8988T (cell line): ENCODE measurements around the gene NSMF.
A peak's percentile ranks its signal among the peaks of the same experiment; 100 is the strongest.

Source experiments
- DNase-seq: peaks from one replicate; pipeline ENCODE4 v3.0.0; 2011

Gene NSMF

DNA sequence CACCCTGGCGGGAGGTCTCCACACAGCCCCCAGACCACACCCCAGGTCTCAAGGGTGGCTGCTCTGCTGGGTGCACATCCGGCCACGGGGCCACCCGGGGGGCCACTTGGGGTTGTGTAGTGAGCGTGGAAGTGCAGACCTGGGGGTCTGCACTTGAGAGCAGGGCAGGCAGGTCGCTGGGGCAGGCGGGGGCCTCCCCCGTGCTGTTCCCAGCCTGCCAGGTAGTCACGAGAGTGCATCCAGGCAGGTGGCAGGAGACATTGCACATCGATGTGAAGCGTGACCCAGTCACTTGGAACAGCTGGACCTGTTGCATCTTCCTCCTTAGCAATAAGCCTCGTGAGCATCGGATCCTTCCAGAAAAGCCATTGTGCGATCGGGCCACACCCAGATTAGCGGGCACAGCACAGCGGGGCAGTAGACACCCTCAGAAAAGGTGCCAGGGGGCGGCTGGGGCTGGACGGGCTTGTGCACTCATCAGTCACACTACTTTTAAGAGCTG is 13.2 kb downstream of the NSMF start:
- no peak for DNase-seq

DNA sequence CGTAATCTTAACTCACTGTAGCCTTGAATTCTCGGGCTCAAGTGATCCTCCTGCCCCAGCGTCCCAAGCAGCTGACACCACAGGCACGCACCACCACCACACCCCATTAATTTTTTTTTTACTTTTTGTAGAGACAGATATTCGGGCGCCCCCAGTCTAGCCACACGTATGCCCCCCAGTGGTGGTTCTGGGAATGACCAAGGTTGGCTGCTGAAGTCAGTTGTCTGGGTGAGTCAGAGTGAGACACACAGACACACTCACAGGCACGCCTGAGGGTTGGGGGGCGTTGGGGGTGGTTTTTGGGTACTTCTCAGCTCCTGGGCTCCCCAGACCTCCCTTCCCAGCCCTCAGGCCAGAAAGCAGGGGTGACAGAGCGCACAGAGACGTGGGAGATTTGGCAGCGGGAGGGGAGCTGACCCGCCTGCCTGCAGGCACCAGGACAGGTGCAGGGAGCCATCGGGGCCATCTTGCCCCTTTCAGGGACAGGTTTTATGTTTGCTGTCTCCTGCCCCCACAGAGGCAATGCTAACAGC is 13.8 kb downstream of the NSMF start:
- no peak for DNase-seq

DNA sequence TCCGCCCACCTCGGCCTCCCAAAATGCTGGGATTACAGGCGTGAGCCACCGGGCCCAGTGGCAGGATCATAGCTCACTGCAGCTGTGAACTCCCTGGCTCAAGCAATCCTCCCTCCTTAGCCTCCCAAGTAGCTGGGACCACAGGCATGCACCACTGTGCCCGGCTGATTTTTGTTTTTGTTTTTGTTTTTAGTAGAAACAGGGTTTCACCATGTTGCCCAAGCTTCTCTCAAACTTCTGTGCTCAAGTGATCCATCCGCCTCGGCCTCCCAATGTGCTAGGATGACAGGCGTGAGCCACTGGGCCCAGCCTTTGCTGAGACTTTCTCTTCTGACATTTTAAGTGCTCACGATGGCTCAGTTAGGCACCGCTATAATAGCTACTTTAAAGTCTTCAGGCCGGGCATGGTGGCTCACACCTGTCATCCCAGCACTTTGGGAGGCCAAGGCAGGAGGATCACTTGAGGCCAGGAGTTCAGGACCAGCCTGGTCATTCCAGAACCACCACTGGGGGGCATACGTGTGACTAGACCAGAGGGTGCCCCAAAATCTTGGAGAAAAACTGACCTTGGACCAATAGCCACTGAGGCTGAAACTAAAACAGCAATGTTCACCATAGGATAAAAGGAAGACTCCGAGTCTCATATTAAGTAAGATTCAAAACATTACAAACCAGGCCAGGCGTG is 14.9 kb downstream of the NSMF start:
- DNase-seq: no peak

DNA sequence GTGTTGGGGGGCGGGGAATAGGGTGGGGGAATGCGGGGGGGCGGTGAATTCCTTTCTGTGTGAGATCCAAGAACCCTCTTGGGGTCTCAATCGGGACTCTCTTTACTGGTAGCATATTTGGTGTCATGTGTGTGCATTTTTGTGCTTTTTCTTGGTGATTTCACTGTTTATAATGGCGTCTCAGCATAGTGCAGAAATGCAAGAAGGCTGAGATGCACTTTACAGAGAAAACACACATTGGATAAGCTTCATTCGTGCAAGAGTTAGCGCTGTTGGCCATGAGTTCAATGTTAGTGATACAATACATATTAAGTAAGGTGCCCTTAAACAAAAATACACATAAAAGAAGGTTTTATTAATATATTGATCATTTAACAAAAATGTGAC is 17.2 kb downstream of the NSMF start:
- no peak for DNase-seq

DNA sequence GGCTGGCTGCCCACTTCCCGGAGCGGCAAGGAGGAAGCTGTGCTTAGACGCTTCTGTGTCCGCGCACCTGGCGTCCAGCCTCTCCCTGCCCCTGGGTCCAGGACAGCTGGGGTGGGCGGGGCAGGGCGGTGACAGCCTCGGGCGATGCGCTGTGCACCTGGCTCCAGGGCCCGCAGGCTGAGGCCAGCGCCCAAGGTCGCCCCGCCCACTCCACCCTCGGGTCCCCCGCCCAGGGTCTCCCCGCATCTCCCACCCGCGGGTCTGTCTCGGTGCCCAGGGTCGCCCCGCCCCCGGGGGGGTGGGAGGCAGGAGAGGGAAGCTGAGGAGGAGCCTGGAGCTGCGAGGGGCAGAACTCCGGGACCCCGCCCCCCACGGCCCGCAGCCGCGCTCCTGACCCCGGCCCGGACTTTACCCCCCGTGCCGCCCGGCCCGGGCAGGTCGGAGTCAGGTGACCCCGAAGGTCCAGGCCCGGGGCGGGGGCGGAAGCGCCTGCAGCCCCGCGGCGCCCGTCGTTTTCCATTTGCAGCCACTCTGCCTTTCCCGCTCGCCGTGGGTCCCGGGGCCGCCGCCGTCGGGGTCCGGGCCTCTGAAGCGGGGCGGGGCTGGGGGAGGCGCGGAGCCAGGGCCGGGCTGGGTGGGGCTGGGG is 17.7 kb downstream of the NSMF start, which contains the start of gene ENTPD8:
Gene ENTPD8, minus strand, starts transcription at position 69 of the 646 bp plus-strand sequence. CDS start 3,072 bp downstream, outside the sequence.
- peak; percentile 98 for DNase-seq

DNA sequence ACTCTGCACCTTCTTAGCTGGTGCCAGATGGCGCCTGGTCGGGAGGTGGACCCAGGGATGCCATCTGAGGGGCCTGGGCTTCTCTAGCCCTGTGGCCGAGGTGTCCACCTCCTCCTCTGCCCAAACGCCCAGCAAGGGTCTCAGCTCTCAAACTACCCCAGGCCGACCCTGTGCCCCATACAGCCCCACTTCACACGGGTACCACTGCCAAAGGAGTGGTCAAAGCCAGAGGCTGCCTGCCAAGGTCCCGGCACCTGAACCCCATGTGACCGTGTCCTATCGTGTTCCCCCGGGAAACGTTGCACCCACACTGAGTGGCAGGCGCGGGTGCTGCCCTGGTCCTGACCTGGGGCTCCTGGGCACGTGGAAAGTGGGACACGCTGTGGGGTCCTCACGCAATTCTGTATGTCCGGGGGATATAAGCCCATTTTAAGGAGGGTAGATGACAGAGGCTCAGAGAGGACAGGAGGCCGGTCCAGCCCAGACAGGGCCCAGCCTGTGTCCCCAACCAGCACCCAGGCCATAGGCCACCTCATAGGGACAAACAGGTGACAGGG is 19.9 kb downstream of the NSMF start:
- DNase-seq: peak; percentile 46

DNA sequence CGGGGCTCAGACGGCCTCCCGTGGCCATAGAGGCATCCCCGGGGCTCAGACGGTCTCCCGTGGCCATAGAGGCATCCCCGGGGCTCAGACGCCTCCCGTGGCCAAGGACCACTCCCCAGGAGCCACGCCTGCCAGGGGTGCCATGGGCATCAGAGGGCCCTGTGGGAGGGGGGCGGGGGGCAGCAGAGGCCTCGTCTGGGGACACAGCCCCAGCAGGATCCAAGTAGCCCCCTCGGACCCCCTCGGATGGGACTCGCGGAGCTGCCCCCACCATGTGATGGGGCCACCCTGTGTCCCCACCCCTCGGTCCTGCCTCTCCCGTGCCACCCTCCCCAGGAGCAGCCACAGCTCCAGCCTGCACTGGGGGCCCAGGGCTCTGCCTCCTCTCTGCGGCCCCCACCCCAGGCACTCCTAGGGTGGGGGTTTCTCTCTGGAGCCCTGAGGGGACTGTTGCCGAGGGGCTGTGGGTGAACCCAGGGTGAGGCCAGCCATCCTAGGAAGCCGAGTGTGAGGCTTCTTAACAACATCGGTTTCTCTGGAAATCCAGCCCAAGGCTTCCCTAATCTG is 20.5 kb downstream of the NSMF start:
- peak; percentile 28 for DNase-seq

DNA sequence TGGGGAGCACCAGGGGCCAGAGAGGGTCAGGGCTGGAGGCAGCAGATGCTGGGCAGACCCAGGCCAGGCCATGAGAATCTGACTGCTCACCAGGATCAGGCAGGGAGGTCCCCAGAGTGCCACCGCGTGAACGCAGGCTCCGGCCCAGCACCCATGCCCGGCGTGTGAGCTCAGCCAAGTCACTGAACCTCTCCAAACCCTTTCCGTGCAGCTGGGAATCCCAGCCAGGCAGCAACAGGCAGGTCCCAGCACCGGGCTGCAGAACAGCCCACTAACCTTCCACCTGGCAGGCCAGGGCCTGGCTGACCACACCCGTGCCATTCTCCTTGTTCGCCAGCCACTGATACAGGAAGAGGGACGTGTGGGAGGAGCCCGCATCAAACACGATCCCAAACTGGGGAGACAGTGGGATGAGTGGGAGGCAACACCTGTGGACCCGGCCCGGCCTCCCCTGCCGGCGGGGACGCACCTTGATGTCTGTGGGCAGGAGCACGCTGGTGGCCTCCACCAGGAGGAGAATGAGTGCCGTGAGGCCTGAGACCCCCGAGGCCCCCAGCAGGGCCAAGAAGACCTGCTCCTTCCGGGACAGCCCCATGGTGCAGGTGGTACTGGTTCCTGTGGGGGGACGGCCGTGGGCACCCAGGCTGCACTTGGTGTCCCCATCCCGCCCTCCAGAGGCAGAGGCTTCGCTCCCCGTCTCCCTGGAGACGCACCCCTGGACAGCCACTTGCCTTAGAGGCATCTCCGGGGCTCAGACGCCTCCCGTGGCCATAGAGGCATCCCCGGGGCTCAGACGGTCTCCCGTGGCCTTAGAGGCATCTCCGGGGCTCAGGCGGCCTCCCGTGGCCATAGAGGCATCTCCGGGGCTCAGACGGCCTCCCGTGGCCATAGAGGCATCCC is 21.2 kb downstream of the NSMF start:
- DNase-seq: peak; percentile 37

DNA sequence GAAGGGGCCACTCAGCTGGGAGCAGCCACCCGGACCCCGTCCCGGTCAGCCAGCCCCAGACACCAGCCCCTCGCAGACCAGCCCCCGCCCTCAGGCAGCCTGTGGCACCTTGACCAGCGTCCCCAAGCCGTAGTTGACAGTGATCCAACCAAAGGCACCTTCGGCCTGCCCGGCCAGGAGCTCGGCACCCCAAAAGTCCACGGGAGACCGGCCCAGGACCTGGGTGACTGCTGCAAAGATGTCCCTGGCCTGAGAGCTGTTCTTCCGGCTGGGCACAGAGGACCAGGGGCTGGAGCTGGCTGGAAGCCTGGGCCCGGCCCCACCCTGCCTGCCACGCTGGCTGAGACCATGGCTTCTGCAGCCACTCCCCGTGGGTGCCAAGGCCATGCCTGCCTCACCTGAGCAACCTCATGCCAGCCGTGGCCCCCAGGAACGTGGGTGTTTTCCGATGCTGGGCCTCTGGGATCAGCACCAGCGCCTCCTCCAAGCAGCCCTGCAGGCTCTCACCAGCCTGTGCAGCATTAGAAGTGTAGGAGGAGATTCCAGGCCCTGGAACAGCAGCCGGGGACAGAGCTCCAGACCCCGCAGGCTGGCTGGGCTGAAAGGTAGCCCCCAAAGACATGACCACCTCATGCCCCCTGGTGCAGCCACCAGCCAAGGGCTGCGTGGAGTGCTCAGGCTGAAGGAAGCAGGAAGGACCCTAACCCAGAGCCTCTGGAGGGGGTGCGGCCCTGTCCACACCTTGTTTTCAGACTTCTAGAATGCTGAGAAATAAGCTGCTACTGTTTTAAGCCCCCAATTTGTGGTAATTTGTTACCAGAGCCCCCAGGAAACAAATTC is 22.2 kb downstream of the NSMF start:
- peak; percentile 48 for DNase-seq

DNA sequence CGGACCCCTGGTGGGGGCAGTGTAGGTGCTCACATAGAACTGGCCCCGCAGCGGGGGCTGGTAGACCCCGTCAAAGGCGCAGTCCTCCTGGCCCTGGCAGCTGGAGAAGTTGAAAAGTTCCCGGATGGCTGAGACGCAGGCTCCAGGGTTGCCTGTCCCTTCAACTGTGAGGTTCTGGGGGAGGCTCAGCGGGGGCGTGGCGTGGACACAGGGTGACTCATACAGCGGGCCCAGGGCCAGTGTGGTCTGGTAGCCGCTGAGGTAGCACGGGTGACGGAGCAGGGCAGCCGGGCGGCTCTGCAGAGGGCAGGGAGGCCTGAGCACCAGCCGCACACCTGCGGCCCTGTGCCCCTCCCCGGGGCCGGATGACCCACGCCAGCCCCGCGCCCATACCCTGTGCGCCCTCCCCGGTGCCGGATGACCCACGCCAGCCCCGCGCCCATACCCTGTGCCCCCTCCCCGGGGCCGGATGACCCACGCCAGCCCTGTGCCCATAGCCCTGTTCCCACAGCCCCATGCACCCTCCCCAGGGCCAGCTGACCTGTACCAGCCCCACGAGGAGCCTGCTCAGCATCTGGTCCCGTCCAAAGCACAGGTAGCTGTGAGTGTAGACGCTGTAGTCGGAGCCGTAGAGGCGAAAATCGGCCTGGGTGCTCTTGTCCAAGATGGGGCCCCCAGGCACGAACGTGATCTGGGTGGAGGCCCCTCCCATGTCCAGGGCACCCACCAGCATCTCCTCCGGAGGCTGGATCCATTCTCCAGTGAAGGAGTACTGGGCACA is 23.0 kb downstream of the NSMF start:
- DNase-seq: peak; percentile 83

DNA sequence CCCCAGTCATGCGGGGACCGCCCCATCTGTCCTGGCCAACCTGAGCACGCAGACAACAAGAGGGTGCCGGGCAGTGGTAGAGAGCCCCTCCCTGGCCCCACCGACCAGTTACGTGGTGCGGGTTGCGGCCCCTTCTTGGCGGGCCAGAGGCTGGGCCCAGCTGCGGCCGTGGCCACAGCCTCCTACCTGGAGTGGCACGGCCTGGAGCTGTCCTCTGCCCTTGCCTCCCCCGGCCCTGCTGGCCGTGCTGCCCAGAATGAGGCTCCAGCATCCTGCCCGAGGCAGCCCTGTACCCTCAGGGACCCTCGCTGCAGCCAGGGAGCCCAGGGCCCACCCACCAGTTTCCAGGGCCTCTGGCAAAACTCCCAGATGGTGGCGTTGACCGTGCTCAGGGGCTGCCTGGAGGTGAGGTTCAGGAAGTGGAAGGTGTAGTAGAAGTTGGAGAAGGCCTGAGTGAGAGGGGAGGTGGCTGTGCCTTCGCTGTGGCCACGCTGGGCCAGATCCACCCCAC is 23.7 kb downstream of the NSMF start:
- no peak for DNase-seq

DNA sequence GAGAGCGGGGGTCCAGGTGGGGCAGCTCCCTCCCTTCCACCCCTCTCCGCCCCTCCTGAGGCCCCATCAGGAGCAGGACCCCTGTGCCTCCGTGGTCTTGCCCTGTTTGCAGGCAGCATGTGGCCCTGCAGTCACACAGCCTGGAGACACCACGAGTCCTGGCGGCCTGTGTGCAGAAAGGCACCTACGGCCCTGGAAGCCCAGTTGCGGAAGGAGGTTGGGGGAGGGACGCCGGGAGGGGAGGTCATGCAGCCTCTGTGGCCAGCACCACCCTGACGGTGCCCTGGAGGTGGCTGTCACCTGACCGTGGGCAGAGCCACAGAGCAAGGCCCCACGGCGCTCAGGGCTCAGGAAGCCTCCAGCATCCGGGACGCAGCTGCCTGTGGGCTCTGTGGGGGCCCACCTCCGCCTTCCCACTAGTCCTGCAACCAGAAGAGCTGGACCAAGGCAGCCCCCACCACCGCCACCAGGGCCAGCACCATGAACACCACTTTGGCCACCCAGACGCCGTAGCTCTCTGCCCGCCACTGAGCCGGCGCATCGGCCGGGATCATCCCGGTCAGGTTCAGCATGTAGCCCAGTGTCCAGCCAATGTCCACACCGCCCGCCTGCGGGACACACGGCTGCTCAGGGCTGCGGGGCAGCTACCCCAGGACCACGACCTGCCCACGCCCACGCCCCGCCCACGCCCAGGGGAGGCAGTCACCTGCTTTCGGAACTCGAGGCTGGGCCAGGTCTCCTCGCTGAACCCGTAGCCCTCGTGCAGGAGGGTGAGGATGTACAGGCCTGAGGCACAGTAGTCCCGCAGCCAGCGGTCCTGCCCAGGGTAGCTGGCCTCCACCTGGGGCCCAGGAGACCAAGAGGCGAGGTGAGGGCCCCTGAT is 24.4 kb downstream of the NSMF start:
- peak; percentile 33 for DNase-seq

DNA sequence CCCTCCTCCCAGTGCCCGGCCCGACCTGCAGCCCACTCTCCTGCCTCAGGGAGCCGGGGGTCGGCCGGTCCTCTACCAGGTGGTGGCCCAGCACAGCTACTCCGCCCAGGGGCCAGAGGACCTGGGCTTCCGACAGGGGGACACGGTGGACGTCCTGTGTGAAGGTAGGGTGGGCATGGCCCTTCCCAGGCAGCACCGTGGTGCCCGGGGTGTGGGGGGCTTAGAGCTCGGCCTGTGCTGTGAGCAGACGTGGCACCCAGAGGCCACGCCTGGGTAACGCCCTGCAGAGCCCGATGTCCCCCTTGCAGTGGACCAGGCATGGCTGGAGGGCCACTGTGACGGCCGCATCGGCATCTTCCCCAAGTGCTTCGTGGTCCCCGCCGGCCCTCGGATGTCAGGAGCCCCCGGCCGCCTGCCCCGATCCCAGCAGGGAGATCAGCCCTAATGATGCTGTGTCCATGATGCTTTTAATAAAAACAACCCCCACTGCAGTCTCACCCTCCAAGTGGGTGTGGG is 25.2 kb downstream of the NSMF start:
- peak; percentile 8 for DNase-seq

DNA sequence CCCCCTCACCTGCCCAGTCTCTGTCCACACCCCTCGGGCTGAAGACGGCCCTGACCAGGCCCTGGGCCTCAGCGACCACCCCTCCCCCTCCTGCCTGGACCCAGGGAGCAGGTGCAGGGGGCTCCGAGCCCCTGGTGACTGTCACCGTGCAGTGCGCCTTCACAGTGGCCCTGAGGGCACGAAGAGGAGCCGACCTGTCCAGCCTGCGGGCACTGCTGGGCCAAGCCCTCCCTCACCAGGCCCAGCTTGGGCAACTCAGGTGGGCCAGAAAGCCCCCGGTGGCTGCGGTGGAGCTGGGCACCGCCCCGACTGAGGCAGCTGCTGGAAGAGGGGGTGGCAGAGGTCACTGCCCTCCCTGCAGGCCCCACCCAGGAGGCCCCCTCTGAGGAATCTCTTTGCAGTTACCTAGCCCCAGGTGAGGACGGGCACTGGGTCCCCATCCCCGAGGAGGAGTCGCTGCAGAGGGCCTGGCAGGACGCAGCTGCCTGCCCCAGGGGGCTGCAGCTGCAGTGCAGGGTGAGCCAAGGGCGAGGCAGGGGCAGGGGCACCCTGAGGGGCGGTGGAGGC is 25.7 kb downstream of the NSMF start:
- no peak for DNase-seq

DNA sequence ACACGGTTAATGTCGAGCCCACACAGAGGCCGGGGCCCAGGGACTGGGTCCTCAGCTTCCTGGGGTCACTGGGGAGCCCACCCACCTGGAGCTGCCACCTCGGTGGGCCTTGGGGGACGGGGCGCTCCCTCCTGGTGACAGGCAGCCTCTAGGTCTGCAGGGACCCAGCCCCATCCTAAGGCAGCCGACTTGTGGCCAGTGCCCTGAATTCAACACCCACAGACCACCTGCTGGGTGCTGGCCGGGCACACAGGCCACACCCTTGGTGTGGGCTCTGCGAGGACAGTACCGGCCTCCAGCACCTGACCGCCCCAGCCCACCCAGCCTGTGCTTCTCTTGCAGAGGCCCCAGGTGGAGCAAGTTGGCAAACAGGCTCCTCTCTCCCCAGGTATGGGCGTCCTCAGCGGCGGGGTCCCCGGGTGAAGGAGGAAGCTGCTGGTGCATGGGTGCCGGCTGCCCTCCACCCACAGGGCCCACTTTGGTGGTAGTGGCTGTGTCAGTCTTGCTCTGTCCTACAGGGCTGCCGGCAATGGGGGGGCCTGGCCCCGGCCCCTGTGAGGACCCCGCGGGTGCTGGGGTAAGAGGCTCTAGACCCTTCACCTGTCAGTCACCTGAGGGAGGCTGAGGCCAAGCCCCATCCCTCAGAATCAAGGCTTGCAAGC is 26.3 kb downstream of the NSMF start:
- peak; percentile 19 for DNase-seq

DNA sequence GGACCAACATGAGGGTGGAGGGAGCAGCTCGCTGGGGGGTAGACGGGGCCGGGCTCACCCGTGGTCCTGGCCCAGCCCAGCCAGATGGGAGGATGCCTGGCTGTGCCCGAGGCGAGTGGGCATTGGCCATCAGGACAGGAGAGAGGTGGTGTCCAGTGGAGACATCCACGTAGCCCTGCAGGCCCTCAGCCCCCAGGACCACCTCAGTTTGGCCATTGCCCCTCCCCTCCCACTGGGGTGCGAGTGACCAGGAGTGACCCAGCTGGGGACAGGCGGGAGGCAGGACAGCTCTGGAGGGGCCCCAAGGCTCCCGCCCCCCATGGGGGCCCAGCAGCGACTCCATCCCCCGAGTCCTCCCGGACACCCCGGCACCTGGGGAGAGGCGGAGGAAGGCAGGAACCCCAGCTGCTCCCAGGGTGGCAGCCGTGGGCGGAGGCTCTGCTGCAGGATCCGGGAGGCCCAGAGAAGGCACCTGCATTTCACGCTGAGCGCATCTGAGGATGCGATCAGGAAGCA is 27.7 kb downstream of the NSMF start:
- no peak for DNase-seq

DNA sequence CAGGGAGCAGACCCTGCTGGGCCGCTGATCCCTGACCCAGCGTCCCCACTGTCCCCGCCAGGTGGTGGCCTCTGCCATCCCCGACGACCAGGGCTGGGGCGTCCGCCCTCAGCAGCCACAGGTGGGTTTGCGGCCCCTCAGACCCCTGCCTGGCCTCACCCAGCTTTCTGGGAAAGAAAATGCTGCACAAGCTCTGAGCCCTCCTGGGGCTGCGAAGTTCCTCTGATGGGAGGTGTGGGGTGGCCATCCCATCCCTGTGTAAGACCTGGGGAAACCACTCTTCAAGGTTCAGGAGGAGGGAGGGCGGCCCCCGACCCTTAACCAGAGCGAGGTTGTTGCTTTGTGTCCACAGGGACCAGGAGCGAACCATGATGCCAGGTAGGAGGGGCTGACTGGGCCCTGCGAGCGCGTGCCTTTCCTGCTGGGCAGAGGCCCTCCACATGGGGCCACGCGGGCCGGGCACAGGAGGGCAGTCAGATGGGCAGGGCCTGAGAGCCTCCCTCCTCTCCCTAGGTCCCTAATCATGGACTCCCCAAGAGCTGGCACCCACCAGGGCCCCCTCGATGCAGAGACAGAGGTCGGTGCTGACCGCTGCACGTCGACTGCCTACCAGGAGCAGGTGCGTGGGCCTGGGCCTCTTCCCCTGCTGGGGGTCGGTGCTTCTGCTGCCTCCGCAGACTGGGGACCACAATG is 28.3 kb downstream of the NSMF start:
- no peak for DNase-seq
